ENCODE results near the gene PPARD.

DNA sequence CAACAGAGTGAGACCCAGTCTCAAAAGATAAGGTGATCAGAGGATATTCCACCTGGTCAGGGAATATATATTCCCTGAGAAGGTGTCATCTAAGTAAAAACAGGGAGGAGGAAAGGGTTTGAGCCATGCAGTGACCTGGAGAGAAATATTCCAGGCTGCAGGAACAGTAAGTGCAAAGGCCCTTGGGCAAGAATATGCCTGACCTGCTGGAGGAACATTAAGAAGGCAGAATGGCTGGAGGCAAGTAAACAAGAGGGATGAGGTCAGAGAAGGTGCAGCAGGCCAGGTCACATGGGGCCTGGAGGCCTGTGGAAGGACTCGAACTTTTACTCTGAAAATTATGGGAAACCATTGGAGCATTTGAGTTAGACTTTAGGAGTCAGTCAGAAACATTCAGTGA, 38.1 kb upstream of the PPARD start:
- TF ChIP-seq POLR2A (IDR thresholded peaks at IDR 0.05; ENCODE audit: borderline replicate concordance, extremely low read depth, insufficient read depth, insufficient read length) (no peak), CTCF (IDR thresholded peaks at IDR 0.05 in 2 of 3, conservative IDR thresholded peaks at IDR 0.05 in 1 of 3; ENCODE audit: borderline replicate concordance in 1 of 3, insufficient read depth in 1 of 3, low read depth in 2 of 3, low read length in 2 of 3) (no peak), SIN3A (IDR thresholded peaks at IDR 0.05; ENCODE audit: low read depth) (no peak), YY1 (IDR thresholded peaks at IDR 0.05; ENCODE audit: extremely low read depth, insufficient replicate concordance, low read depth, low read length) (no peak)
